ENCODE results near the gene KIF13A.

- TF ChIP-seq CTCF (IDR thresholded peaks at IDR 0.05; ENCODE audit: extremely low read depth in 1 of 2, insufficient read depth in 1 of 2, low read depth in 1 of 2, low read length in 2 of 2) (no peak), POLR2A (IDR thresholded peaks at IDR 0.05; ENCODE audit: low read depth, low read length) (no peak)
These were observed 95.2 kb downstream of the KIF13A start for GRCh38 chr6:17892097-17892686.

All from endothelial cell of umbilical vein (primary cell).